Measurements from ENCODE around the gene PPM1A. TPM values are rescaled to one million over a fixed set of nuclear protein-coding genes. Genes with fewer than 3 reads are reported as not detected.

PPM1A gene
- polyA plus RNA-seq, 3 donors, result 18.4 to 34.1 (median 21.5) TPM

GRCh38 chr14:60220084-60220483 lies 28.9 kb upstream of the PPM1A start:
- Histone ChIP-seq H3K9me3 (replicated peaks in 1 of 2; ENCODE audit: control insufficient read depth in 1 of 2, insufficient read depth in 1 of 2, low read length in 2 of 2) (no peaks in the 10 kb centered on the region), H3K9ac (ENCODE audit: insufficient read depth, low read length, poor library complexity, severe bottlenecking) (no peak overlapping the region), H3K4me3 (replicated peaks in 1 of 3; ENCODE audit: low read depth in 2 of 3, low read length in 3 of 3) (no peak overlapping the region), H3K4me1 (ENCODE audit: control insufficient read depth in 1 of 2, insufficient read depth in 2 of 2, low read length in 2 of 2) (no peaks in the 10 kb centered on the region), H3K27me3 (ENCODE audit: control insufficient read depth in 2 of 2, insufficient read depth in 2 of 2, low read length in 2 of 2) (no peaks in the 10 kb centered on the region), H3K27ac (ENCODE audit: low read depth in 1 of 2, low read length in 2 of 2) (no peak overlapping the region), H3K79me2 (ENCODE audit: insufficient read depth, low read length) (no peaks in the 10 kb centered on the region), H2AFZ (ENCODE audit: insufficient read depth, low read depth, low read length, poor library complexity, severe bottlenecking) (no peak overlapping the region), H3K36me3 (replicated peaks in 1 of 2; ENCODE audit: control insufficient read depth in 1 of 2, insufficient read depth in 2 of 2, low read length in 2 of 2) (no peaks in the 10 kb centered on the region), H4K20me1 (ENCODE audit: insufficient read depth, low read length) (no peaks in the 10 kb centered on the region), H3K4me2 (replicated peaks; ENCODE audit: extremely low read depth, low read length, poor library complexity, severe bottlenecking) (no peak overlapping the region)
- Mint-ChIP-seq H3K4me3 (no peak overlapping the region), H3K4me1 (no peaks in the 10 kb centered on the region), H3K36me3 (no peaks in the 10 kb centered on the region), H3K9me3 (peaks cover 0 to 2% (median 0%) of the 10 kb centered on the region in 7 donors), H3K27ac (no peak overlapping the region), H3K27me3 (ENCODE audit: low read depth in 3 of 3) (no peaks in the 10 kb centered on the region)
- intact Hi-C loops (cut with micrococcal nuclease), result no loop called here
- no CpG with 5 or more reads among the region's 1 CpG for WGBS (ENCODE audit: insufficient coverage)
- no peak for DNase-seq
- TF ChIP-seq CTCF (IDR thresholded peaks at IDR 0.05), result no peak

GRCh38 chr14:60220917-60221316 lies 28.1 kb upstream of the PPM1A start:
- no peak for TF ChIP-seq CTCF (IDR thresholded peaks at IDR 0.05)
- Histone ChIP-seq H3K4me3 (replicated peaks in 1 of 3; ENCODE audit: low read depth in 2 of 3, low read length in 3 of 3) (no peak overlapping the region), H3K4me1 (ENCODE audit: control insufficient read depth in 1 of 2, insufficient read depth in 2 of 2, low read length in 2 of 2) (peaks cover 0 to under 1% of the 10 kb centered on the region in 2 donors), H3K27me3 (ENCODE audit: control insufficient read depth in 2 of 2, insufficient read depth in 2 of 2, low read length in 2 of 2) (no peaks in the 10 kb centered on the region), H3K4me2 (replicated peaks; ENCODE audit: extremely low read depth, low read length, poor library complexity, severe bottlenecking) (no peak overlapping the region), H3K36me3 (replicated peaks in 1 of 2; ENCODE audit: control insufficient read depth in 1 of 2, insufficient read depth in 2 of 2, low read length in 2 of 2) (no peaks in the 10 kb centered on the region), H3K27ac (ENCODE audit: low read depth in 1 of 2, low read length in 2 of 2) (no peak overlapping the region), H3K9ac (ENCODE audit: insufficient read depth, low read length, poor library complexity, severe bottlenecking) (no peak overlapping the region), H2AFZ (ENCODE audit: insufficient read depth, low read depth, low read length, poor library complexity, severe bottlenecking) (no peak overlapping the region), H4K20me1 (ENCODE audit: insufficient read depth, low read length) (no peaks in the 10 kb centered on the region), H3K79me2 (ENCODE audit: insufficient read depth, low read length) (no peaks in the 10 kb centered on the region), H3K9me3 (replicated peaks in 1 of 2; ENCODE audit: control insufficient read depth in 1 of 2, insufficient read depth in 1 of 2, low read length in 2 of 2) (no peaks in the 10 kb centered on the region)
- H3K27ac Mint-ChIP-seq, result no peak overlapping the region
- H3K36me3 Mint-ChIP-seq, result no peaks in the 10 kb centered on the region
- intact Hi-C loops (cut with micrococcal nuclease), result no loop called here
- no peak overlapping the region for H3K4me3 Mint-ChIP-seq
- H3K27me3 Mint-ChIP-seq (ENCODE audit: low read depth in 3 of 3), result no peaks in the 10 kb centered on the region
- no peak for DNase-seq
- 83% methylated on average over 4 of the region's 10 CpGs for WGBS (ENCODE audit: insufficient coverage)
- H3K4me1 Mint-ChIP-seq, result no peaks in the 10 kb centered on the region
- peaks cover 0 to 2% (median 0%) of the 10 kb centered on the region in 7 donors for H3K9me3 Mint-ChIP-seq

Data from CD14-positive monocyte (primary cell).